OCI-LY3 (cell line): ENCODE data around the gene EML4.

Experiments
- EZH2phosphoT487 ChIP-seq: fragments of 200-600 bp; shearing (Covaris generic); IDR thresholded peaks from 2 replicates; pipeline ENCODE4 v1.6.1; 2018; ENCODE audit warnings: antibody characterized with exemption, mixed run types, low read depth
- TF ChIP-seq, protein P1 (sequence below): fragments of 200-600, 300-600 bp; sonication (generic); IDR thresholded peaks from 2 replicates; pipeline ENCODE4 v1.5.1; 2014; ENCODE audit warnings: antibody characterized with exemption, low read length, low read depth

GRCh38 chr2:42281416-42282081, 112.4 kb downstream of the EML4 start:
- TF ChIP-seq, protein P1, sequence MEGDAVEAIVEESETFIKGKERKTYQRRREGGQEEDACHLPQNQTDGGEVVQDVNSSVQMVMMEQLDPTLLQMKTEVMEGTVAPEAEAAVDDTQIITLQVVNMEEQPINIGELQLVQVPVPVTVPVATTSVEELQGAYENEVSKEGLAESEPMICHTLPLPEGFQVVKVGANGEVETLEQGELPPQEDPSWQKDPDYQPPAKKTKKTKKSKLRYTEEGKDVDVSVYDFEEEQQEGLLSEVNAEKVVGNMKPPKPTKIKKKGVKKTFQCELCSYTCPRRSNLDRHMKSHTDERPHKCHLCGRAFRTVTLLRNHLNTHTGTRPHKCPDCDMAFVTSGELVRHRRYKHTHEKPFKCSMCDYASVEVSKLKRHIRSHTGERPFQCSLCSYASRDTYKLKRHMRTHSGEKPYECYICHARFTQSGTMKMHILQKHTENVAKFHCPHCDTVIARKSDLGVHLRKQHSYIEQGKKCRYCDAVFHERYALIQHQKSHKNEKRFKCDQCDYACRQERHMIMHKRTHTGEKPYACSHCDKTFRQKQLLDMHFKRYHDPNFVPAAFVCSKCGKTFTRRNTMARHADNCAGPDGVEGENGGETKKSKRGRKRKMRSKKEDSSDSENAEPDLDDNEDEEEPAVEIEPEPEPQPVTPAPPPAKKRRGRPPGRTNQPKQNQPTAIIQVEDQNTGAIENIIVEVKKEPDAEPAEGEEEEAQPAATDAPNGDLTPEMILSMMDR: no peak
- no peak for TF ChIP-seq EZH2phosphoT487
